HCT116 (cell line): ENCODE data around the gene ESRRA. TPM values are rescaled to one million over a fixed set of nuclear protein-coding genes. Genes with fewer than 3 reads are reported as not detected.
A peak's percentile ranks its signal among the peaks of the same experiment; 100 is the strongest.

Experiments used
- ATAC-seq: fragments of 200-7000 bp; cut with Tn5 transposase; 2 replicates; pipeline ENCODE4 v1.9.1; 2020; ENCODE audit warnings: mild to moderate bottlenecking, moderate library complexity
- BruUV-seq: library from RNA; stranded (reverse); fragments of 400-500 nt; replicated peaks from 2 replicates; lab custom pipeline; 2021; lab: Mats Ljungman, UMichigan
- CTCF ChIA-PET: fragments of 300-600 bp; sonication (Branson Sonifier 250); formaldehyde crosslinking; loops from one replicate; lab custom pipeline; 2021; ENCODE audit warnings: antibody characterized with exemption; lab: Charles Lee
- POLR2A ChIA-PET: fragments of 300-600, 350-600 bp; sonication (Branson Sonifier 250); formaldehyde crosslinking; loops from one replicate; lab custom pipeline; 2021; ENCODE audit warnings: antibody characterized with exemption; lab: Charles Lee
- RAD21 ChIA-PET, 2 experiments: fragments of 300-600 bp; sonication (Branson Sonifier 250); formaldehyde crosslinking; loops; one replicate each; lab custom pipeline; 2023; ENCODE audit warnings: low total read pairs in 2 of 2; ENCODE audit not compliant: uncharacterized antibody in 2 of 2, unreplicated experiment in 2 of 2, low non-redundant PET in 1 of 2; lab: Charles Lee
- DNase-seq: peaks from one replicate; pipeline ENCODE4 v3.0.0-alpha.2; 2010; ENCODE audit warnings: low read depth, low spot score
- H2AFZ ChIP-seq: fragments of 200-600 bp; shearing (Covaris generic), sonication (generic); 2 replicates; pipeline ENCODE4 v1.6.1; 2017; ENCODE audit warnings: low read depth, mixed run types, mixed read lengths, antibody characterized with exemption, low read length; ENCODE audit not compliant: poor library complexity, severe bottlenecking
- H3K27ac ChIP-seq: 2 replicates; pipeline ENCODE4 v1.5.1; 2012; ENCODE audit warnings: low read depth, low read length
- H3K27me3 ChIP-seq: fragments of 200-600 bp; sonication (generic); 2 replicates; pipeline ENCODE4 v1.6.1; 2016; ENCODE audit warnings: mixed run types, low read length, mixed read lengths; ENCODE audit not compliant: insufficient read depth
- H3K36me3 ChIP-seq, 2 experiments: fragments of 200-500 bp in 1 of 2; fragments of 200-600 bp in 1 of 2; sonication (Bioruptor generic) in 1 of 2; sonication (generic) in 1 of 2; 2 replicates each; pipeline versions ENCODE4 v1.5.1 to v1.6.1; 2014 to 2016; ENCODE audit warnings: low read length in 2 of 2, inconsistent platforms in 1 of 2, mixed read lengths in 1 of 2, mixed run types in 1 of 2; ENCODE audit not compliant: insufficient read depth in 2 of 2, control insufficient read depth in 1 of 2
- H3K4me1 ChIP-seq, 2 experiments: fragments of 200-600 bp in 1 of 2; sonication (generic) in 1 of 2; 2 replicates each; pipeline versions ENCODE4 v1.5.1 to v1.6.1; 2012 to 2017; ENCODE audit warnings: low read length in 2 of 2, inconsistent platforms in 1 of 2, mild to moderate bottlenecking in 1 of 2, mixed read lengths in 1 of 2, mixed run types in 1 of 2, moderate library complexity in 1 of 2; ENCODE audit not compliant: insufficient read depth in 2 of 2, control insufficient read depth in 1 of 2
- H3K4me2 ChIP-seq: fragments of 200-600 bp; sonication (generic); 2 replicates; pipeline ENCODE4 v1.6.1; 2017; ENCODE audit warnings: mixed run types, low read length, mixed read lengths
- H3K4me3 ChIP-seq, 2 experiments: fragments of 200-600 bp in 1 of 2; sonication (generic) in 1 of 2; replicated peaks in 1 of 2; 2 replicates each; pipeline ENCODE4 v1.5.1; 2011 to 2016; ENCODE audit warnings: low read length in 2 of 2, control low read depth in 1 of 2, low read depth in 1 of 2, mild to moderate bottlenecking in 1 of 2, mixed read lengths in 1 of 2, mixed run types in 1 of 2
- H3K79me2 ChIP-seq: fragments of 200-600 bp; sonication (generic); 2 replicates; pipeline ENCODE4 v1.6.1; 2017; ENCODE audit warnings: mild to moderate bottlenecking, mixed run types, low read length, moderate library complexity, mixed read lengths; ENCODE audit not compliant: insufficient read depth
- H3K9ac ChIP-seq: fragments of 200-600 bp; sonication (generic); 2 replicates; pipeline ENCODE4 v1.6.1; 2016; ENCODE audit warnings: low read length, mixed read lengths
- H3K9me2 ChIP-seq: fragments of 200-600 bp; sonication (generic), shearing (Covaris generic); 2 replicates; pipeline ENCODE4 v1.6.1; 2017; ENCODE audit warnings: mixed run types, mild to moderate bottlenecking, moderate library complexity; ENCODE audit not compliant: insufficient read depth
- H3K9me3 ChIP-seq, 2 experiments: fragments of 200-500 bp in 1 of 2; fragments of 200-600 bp in 1 of 2; sonication (Bioruptor generic) in 1 of 2; sonication (generic) in 1 of 2; 2 replicates each; pipeline ENCODE4 v1.6.1; 2014 to 2017; ENCODE audit warnings: low read length in 2 of 2, mixed read lengths in 2 of 2, inconsistent platforms in 1 of 2, low read depth in 1 of 2, mild to moderate bottlenecking in 1 of 2, mixed run types in 1 of 2, moderate library complexity in 1 of 2; ENCODE audit not compliant: control insufficient read depth in 1 of 2, insufficient read depth in 1 of 2
- H4K20me1 ChIP-seq: fragments of 200-600 bp; sonication (generic), shearing (Covaris generic); 2 replicates; pipeline ENCODE4 v1.6.1; 2017; ENCODE audit warnings: mixed run types, mild to moderate bottlenecking, moderate library complexity; ENCODE audit not compliant: insufficient read depth
- CBX3 ChIP-seq: IDR thresholded peaks from 2 replicates; pipeline ENCODE4 v1.6.1; 2012; ENCODE audit warnings: low read depth
- EGR1 ChIP-seq: IDR thresholded peaks from 2 replicates; pipeline ENCODE4 v1.6.1; 2012; ENCODE audit warnings: low read depth
- ELF1 ChIP-seq: IDR thresholded peaks from 2 replicates; pipeline ENCODE4 v1.6.1; 2012; ENCODE audit warnings: low read depth, borderline replicate concordance
- POLR2AphosphoS5 ChIP-seq: IDR thresholded peaks from 2 replicates; pipeline ENCODE4 v1.6.1; 2011; ENCODE audit warnings: mild to moderate bottlenecking, low read depth, low read length, moderate library complexity
- SP1 ChIP-seq: IDR thresholded peaks from 2 replicates; pipeline ENCODE4 v1.6.1; 2012; ENCODE audit warnings: low read depth
- YY1 ChIP-seq: IDR thresholded peaks from 2 replicates; pipeline ENCODE4 v1.6.1; 2011; ENCODE audit warnings: low read length, low read depth, moderate library complexity, mild to moderate bottlenecking; ENCODE audit not compliant: insufficient replicate concordance; ENCODE audit errors: extremely low read depth
- intact Hi-C: fragments of 100-400 bp; cut with micrococcal nuclease; formaldehyde crosslinking; loops from 2 replicates; pipeline ENCODE4 v1.10.0; 2022
- total RNA-seq: library from RNA; stranded (reverse); gene quantifications from one replicate; pipeline ENCODE4 v1.2.1, GENCODE V29; 2021; ENCODE audit not compliant: unreplicated experiment
- TF ChIP-seq, protein P1 (sequence below), 3 experiments: fragments of 200-600 bp in 1 of 3; sonication (generic) in 1 of 3; IDR thresholded peaks in 2 of 3; conservative IDR thresholded peaks in 1 of 3; 2 replicates each; pipeline ENCODE4 v1.5.1; 2012 to 2017; ENCODE audit warnings: low read depth in 2 of 3, low read length in 2 of 3, antibody characterized with exemption in 1 of 3, borderline replicate concordance in 1 of 3, control low read depth in 1 of 3, mild to moderate bottlenecking in 1 of 3, mixed read lengths in 1 of 3, mixed run types in 1 of 3, moderate library complexity in 1 of 3; ENCODE audit not compliant: insufficient read depth in 1 of 3
- TF ChIP-seq, protein P2 (sequence below): IDR thresholded peaks from 2 replicates; pipeline ENCODE4 v1.6.1; 2012

The ESRRA gene
- total RNA-seq, 1 experiment from 2014 or later, result 62.7 TPM

DNA sequence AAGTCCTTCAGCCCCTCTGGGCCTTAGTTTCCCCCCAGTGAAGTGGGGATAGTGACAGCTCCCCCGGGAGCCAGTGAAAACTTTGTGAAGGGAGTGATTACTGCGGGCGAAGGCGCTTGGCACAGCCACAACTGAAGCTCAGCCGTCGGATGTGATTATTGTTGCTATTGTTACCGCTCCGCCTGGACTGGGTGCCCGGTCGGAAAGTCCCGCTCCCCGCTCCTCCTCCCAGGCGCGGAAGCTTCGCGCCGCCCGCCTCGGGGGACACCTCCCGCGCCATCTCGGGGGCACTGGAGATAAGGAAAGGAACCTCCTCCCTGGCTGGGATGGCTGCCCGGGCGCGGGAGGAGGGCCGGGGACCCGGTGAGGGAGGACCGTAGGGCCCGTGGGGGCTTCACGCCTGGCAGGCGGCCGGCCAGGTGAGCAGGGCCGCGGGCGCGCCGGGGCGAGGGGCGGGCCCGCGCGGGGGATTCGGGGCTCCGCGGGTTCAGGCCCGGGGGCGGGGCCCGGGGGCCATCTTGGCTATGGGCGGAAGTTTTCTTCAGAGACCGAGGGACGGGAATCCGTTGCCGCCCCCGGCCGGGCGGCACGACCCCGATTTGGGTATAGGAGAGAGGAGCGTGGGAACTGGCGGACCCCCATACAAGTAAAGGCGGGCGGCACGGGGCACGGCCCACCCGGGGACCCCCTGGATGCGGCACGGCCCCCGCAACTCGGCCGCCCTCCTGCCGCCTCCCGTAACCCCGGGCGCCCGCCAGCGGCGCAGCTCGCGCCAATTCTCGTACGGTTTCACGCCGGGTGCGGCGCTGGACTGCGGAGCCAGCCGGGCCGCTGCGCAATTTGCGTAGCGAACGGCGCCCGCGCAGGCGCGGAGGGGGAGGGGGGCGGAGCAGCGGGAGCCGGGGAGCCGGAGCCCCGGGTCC lies 20.1 kb upstream of the ESRRA start, which contains the start of gene GPR137:
TSS of gene GPR137 (plus strand) at position 887 of the 923 bp plus-strand sequence. CDS start 677 bp downstream, outside the sequence.
- Histone ChIP-seq H3K9me2 (no peaks in the 10 kb centered on the region), H3K27ac (peak within 1 kb of the TSS; percentile 83), H2AFZ (no peak within 1 kb of the TSS), H3K9ac (peak within 1 kb of the TSS; percentile 85), H3K4me1 (peaks cover 14 to 27% of the 10 kb centered on the region in 2 experiments), H3K4me2 (peak within 1 kb of the TSS; percentile 96), H3K36me3 (no peaks in the 10 kb centered on the region; a peak in 1 of 4 replicates), H3K9me3 (no peaks in the 10 kb centered on the region), H3K4me3 (peak within 1 kb of the TSS; percentile 77 to 80), H4K20me1 (no peaks in the 10 kb centered on the region), H3K79me2 (no peaks in the 10 kb centered on the region), H3K27me3 (no peaks in the 10 kb centered on the region)
- BruUV-seq, result TSS peak; percentile 94
- ChIA-PET RAD21 (interaction anchor here (0.7 to 0.8 kb wide), 2 partner anchors 14 to 79 kb away, joined by 3 to 5 read pairs; no protein-coding TSS in a partner anchor), CTCF (interaction anchor here (0.9 to 4.3 kb wide), 5 partner anchors 16 to 46 kb away, joined by 3 to 22 read pairs (median 4); partner anchors contain the start of genes ESRRA, PRDX5 and TRMT112), POLR2A (interaction anchor here (1.2 to 1.7 kb wide), 2 partner anchors 15 to 16 kb away, joined by 3 to 5 read pairs; no protein-coding TSS in a partner anchor)
- intact Hi-C loops, result loop anchor here (1.0 kb wide), 1 partner anchor 43 kb away; no protein-coding TSS in a partner anchor
- TF ChIP-seq, protein P1, sequence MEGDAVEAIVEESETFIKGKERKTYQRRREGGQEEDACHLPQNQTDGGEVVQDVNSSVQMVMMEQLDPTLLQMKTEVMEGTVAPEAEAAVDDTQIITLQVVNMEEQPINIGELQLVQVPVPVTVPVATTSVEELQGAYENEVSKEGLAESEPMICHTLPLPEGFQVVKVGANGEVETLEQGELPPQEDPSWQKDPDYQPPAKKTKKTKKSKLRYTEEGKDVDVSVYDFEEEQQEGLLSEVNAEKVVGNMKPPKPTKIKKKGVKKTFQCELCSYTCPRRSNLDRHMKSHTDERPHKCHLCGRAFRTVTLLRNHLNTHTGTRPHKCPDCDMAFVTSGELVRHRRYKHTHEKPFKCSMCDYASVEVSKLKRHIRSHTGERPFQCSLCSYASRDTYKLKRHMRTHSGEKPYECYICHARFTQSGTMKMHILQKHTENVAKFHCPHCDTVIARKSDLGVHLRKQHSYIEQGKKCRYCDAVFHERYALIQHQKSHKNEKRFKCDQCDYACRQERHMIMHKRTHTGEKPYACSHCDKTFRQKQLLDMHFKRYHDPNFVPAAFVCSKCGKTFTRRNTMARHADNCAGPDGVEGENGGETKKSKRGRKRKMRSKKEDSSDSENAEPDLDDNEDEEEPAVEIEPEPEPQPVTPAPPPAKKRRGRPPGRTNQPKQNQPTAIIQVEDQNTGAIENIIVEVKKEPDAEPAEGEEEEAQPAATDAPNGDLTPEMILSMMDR (IDR thresholded peaks at IDR 0.05 in 2 of 3, conservative IDR thresholded peaks at IDR 0.05 in 1 of 3; ENCODE audit: borderline replicate concordance in 1 of 3, insufficient read depth in 1 of 3, low read depth in 2 of 3, low read length in 2 of 3), result no peak
- TF ChIP-seq YY1 (peak; percentile 95), POLR2AphosphoS5 (peak; percentile 76), EGR1 (peak; percentile 78), CBX3 (no peak), SP1 (no peak), ELF1 (no peak; the same call in 1 of the 2 replicates)
- TF ChIP-seq, protein P2, sequence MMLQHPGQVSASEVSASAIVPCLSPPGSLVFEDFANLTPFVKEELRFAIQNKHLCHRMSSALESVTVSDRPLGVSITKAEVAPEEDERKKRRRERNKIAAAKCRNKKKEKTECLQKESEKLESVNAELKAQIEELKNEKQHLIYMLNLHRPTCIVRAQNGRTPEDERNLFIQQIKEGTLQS, result no peak
- ATAC-seq, result peak; percentile 59
- DNase-seq, result no peak
